SK-MEL-5 (cell line): ENCODE results near the gene ADCY1. TPM values are rescaled to one million over a fixed set of nuclear protein-coding genes. Genes with fewer than 3 reads are reported as not detected.

Experiments
- DNase-seq: peaks from one replicate; pipeline ENCODE4 v3.0.0-alpha.2; 2016; ENCODE audit warnings: low read depth, low spot score
- in situ Hi-C: cut with HindIII; loops from 2 replicates; pipeline ENCODE4 v1.10.0; 2016; ENCODE audit warnings: low sequenced_read_pairs, high pct_unique_total_duplicates, low pct_unique_long_range_greater_than_20kb
- total RNA-seq: library from RNA; depleted of rRNA; stranded (reverse); fragments of >200 nt; shearing (Covaris generic); gene quantifications from 2 replicates; pipeline ENCODE4 v1.2.3, GENCODE V29; 2014

The ADCY1 gene
- total RNA-seq, 1 experiment from 2014 or later, result 39.9 TPM

GRCh38 chr7:45656431-45656830 lies 82.3 kb downstream of the ADCY1 start:
- in situ Hi-C loops, result no loop called here
- no peak for DNase-seq

- no peak for DNase-seq
- in situ Hi-C loops, result no loop called here
Observed at GRCh38 chr7:45657136-45657889, 83.1 kb downstream of the ADCY1 start.

- DNase-seq, result no peak
- in situ Hi-C loops, result no loop called here
Observed at GRCh38 chr7:45657890-45658715, 83.9 kb downstream of the ADCY1 start.

- in situ Hi-C loops, result no loop called here
Observed at GRCh38 chr7:45658716-45659495, 84.7 kb downstream of the ADCY1 start.

GRCh38 chr7:45659496-45660139 lies 85.5 kb downstream of the ADCY1 start:
- in situ Hi-C loops, result no loop called here
- no peak for DNase-seq

More at GRCh38 chr7:45658716-45659495, 84.7 kb downstream of the ADCY1 start:
- no peak for DNase-seq

GRCh38 chr7:45660201-45660900 lies 86.2 kb downstream of the ADCY1 start:
- in situ Hi-C loops, result no loop called here
- no peak for DNase-seq

- in situ Hi-C loops, result no loop called here
- no peak for DNase-seq
Observed at GRCh38 chr7:45660901-45661211, 86.7 kb downstream of the ADCY1 start.

GRCh38 chr7:45661302-45661995 lies 87.3 kb downstream of the ADCY1 start:
- in situ Hi-C loops, result no loop called here
- DNase-seq, result no peak

GRCh38 chr7:45662018-45662417 lies 87.8 kb downstream of the ADCY1 start:
- in situ Hi-C loops, result no loop called here
- DNase-seq, result no peak

- in situ Hi-C loops, result no loop called here
- no peak for DNase-seq
Observed at GRCh38 chr7:45662540-45663166, 88.5 kb downstream of the ADCY1 start.

- in situ Hi-C loops, result no loop called here
- DNase-seq, result peak; percentile 38
Observed at GRCh38 chr7:45663167-45663921, 89.2 kb downstream of the ADCY1 start.

- in situ Hi-C loops, result no loop called here
- no peak for DNase-seq
Observed at GRCh38 chr7:45663965-45664633, 89.9 kb downstream of the ADCY1 start.

- no peak for DNase-seq
- in situ Hi-C loops, result no loop called here
Observed at GRCh38 chr7:45665172-45665571, 91.0 kb downstream of the ADCY1 start.

- DNase-seq, result no peak
- in situ Hi-C loops, result no loop called here
Observed at GRCh38 chr7:45670227-45670626, 96.1 kb downstream of the ADCY1 start.

GRCh38 chr7:45670717-45671116 lies 96.5 kb downstream of the ADCY1 start:
- in situ Hi-C loops, result no loop called here
- DNase-seq, result no peak
